Loucy (cell line): ENCODE measurements around the gene MACROD2.

Source experiments
- EZH2phosphoT487 ChIP-seq: fragments of 200-600 bp; IDR thresholded peaks from 2 replicates; pipeline ENCODE4 v1.6.1; 2018; ENCODE audit warnings: antibody characterized with exemption, mild to moderate bottlenecking, moderate library complexity, borderline replicate concordance
- TF ChIP-seq, protein P1 (sequence below): fragments of 200-600 bp; sonication (generic); conservative IDR thresholded peaks from 2 replicates; pipeline ENCODE4 v1.5.1; 2014; ENCODE audit warnings: mild to moderate bottlenecking, antibody characterized with exemption, low read length

DNA sequence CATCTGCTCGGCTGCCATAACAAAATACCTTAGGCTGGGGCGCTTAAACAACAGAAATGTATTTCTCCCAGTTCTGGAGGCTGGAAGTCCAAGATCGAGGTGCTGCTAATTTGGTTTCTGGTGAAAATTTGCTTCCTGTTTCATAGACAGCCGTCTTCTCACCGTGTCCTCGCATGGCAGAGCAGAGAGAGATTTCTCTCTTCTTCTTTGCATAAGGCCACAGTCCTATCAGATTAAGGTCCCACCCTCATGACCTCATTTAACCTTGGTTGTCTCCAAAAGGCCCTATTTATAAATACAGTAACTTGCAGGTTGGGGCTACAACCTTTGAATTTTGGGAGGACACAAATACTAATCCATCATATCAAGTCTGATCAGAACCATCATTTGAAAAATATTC is 2033.6 kb downstream of the MACROD2 start:
- TF ChIP-seq, protein P1, sequence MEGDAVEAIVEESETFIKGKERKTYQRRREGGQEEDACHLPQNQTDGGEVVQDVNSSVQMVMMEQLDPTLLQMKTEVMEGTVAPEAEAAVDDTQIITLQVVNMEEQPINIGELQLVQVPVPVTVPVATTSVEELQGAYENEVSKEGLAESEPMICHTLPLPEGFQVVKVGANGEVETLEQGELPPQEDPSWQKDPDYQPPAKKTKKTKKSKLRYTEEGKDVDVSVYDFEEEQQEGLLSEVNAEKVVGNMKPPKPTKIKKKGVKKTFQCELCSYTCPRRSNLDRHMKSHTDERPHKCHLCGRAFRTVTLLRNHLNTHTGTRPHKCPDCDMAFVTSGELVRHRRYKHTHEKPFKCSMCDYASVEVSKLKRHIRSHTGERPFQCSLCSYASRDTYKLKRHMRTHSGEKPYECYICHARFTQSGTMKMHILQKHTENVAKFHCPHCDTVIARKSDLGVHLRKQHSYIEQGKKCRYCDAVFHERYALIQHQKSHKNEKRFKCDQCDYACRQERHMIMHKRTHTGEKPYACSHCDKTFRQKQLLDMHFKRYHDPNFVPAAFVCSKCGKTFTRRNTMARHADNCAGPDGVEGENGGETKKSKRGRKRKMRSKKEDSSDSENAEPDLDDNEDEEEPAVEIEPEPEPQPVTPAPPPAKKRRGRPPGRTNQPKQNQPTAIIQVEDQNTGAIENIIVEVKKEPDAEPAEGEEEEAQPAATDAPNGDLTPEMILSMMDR, result no peak
- TF ChIP-seq EZH2phosphoT487, result no peak
